GM19397 (cell line): ENCODE results near the gene CPB2.

Source experiments
- ATAC-seq: cut with Tn5 transposase; IDR thresholded peaks from one replicate; pipeline ENCODE4 v1.9.1; 2021; ENCODE audit warnings: mild to moderate bottlenecking, moderate library complexity; ENCODE audit not compliant: unreplicated experiment

The CPB2 gene

DNA sequence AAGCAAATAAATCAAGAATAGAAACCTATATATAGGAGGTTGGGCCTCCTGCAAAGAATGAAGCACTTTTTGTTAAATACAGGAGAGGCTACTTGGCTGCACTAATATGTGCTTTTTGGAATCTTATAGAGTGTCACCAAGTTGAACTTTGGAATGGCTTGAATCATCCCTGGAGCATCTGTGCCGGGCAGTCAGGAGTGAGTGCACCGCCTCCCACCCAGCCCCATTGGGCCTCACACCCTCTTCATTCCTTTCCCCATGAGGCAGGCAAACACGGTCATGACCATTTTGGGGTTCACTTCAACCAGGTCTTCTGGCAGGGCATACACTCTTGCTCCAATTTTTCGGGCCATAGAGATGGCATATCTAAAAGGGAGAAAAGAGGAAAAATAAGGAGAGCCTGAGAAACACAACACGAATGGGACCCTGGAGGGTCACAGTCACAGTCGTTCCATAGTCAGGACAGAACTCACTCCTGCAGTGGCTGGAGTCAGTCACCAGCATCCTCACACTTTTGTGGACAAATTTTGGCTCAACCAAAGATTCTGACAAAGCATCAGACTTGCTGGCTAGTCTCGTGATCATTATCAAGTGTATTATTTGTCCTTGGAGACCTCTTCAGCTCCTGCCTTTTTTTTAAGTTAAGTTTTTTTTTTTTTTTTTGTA is 22.7 kb upstream of the CPB2 start:
- ATAC-seq: no peak

GRCh38 chr13:46126552-46127357 is 21.9 kb upstream of the CPB2 start:
- peak; percentile 60 for ATAC-seq

DNA sequence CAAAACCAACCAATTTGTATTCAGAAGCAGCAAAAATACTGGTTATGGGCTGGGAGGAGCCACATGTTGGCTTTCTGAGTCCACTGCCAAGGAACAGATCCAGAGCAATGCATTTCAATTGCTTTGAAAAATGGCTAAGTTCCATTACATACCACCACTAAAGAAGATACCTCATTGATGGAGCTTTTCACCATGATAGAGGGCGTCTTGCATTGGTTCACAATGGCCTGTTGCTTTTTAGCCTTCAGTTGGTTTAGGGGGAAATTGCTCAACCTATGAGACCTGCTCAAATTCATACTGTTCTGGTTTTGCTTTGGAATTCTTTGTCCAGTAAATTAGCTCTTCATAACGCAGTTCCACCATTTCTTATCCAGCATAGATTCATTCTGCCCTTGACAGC is 21.2 kb upstream of the CPB2 start:
- ATAC-seq: no peak

DNA sequence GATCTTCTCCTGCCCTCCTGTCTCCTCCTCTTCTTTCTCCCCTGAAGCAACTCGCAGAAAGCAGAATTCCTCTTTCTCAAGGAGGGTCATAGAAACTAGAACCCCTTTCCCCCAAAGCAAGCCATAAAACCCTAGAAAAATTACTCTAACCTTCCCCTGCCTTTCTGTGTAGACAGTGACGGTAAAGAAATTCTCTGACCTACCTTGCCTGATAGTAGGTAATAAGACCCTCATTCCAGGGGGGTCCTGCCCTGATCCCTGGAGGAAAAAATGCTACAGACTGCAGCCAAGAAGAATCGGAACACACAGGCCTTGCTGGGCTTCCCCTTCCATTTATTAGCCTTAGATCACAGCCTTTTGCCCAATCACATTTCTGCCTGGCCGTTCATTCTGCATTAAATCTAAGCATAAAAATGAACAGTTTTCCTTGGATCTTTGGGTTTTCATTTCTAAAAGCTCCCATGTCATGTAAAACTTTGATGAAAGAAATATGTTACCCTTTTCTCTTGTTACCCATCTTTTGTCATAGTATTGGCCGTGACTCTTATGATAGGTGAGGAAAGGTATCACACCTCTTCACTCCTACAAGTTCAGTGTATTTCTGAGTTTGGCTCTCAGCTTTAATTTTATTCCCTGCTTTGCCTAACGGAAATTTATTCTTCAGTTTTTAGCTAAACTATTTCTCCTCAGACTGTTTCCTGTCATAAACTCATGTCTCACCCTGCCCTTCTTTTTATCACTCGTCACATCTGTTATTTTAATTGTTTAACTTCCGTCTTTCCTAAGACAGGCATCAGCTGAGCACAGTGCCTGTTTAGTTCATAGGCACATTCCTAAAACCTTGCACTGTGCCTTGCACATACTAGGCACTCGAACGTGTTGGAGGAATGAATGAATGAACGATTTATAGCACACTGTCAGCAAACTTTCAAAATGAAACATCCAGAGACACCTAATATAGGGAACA is 20.4 kb upstream of the CPB2 start:
- ATAC-seq: no peak

DNA sequence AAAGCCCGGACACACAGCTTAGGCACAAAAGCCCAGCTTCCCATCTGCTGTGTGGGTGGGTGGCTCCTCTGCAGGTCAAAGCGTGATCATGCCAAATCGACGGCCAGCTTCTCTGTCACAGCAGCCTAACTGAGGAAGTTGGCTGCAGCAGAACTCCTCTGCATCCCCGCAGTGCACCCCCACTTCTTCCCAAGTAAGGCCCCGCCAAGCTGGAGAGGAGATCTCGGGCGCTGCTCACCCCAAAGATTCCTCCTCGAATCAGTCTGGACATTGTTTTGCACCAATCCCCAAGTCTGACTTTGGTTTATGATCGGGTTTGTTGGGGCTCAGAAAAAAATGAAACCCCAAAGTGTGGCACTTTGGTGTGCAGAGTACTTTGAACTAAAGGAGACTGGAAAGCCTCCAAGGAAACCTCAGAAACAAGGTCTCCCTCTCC is 19.7 kb upstream of the CPB2 start:
- no peak for ATAC-seq

- no peak for ATAC-seq
Measured at GRCh38 chr13:46122304-46122703, 17.5 kb upstream of the CPB2 start.

DNA sequence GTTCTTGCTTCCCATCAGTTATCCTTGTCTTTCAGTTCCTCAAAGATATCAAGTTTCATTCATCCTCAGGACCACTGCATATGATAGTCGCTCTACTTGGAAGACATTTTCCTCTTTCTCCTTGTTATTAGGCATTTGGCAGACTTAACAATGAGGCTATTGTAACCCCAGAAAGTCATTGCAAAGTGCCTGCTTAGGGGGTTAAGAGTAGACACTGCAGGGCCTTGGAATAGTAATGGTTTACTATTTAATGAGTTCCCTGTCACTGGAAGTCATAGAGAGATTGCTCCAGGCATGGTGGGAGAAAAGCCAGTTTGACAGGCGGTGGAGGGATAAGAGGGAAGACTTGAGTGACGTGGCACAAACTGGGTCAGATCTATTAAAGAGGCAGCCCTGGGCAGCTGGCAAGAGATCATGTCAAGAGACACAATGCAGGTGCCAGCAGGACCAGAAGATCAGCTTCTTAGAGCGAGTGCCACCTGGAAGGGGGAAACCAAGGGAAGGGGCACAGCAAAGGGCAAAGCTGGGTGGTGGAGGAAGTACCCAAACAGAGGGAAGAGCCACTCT is 16.8 kb upstream of the CPB2 start:
- ATAC-seq: no peak

GRCh38 chr13:46121033-46121432 is 16.2 kb upstream of the CPB2 start:
- ATAC-seq: no peak

DNA sequence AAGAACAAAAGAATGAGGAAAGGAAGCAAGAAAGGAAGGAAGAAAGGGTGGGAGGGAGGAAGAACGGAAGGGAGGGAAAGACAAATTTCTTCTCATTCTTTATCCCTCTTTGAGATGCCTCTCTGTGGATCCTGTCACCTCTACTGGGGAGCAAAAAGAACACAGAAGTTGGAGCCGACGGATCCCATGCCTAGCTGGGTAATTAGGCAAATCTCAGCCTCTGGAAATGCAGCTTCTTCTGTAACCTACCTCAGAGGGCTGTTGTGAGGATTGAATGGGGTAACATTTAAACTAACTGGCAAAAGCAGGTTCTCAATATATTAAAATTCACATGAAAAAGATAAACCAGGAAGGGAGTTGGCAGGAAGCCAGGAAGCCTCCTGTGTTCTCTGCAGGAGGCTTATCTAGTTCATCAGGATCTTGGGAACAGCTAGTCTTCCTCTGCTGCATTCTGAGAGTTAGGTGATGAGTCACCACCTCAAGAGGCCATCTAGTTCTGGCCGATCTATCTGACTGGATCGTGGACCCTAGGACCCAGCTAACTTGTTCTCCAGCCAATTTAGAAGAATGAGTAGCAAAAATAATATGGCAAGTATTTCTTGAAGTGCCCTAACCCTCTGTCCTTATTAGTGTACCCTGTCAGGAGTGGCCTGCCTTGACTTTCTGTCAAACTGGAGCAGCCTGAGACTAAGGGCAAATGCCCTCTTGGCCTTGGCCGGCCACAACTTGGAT is 15.2 kb upstream of the CPB2 start:
- ATAC-seq: no peak

DNA sequence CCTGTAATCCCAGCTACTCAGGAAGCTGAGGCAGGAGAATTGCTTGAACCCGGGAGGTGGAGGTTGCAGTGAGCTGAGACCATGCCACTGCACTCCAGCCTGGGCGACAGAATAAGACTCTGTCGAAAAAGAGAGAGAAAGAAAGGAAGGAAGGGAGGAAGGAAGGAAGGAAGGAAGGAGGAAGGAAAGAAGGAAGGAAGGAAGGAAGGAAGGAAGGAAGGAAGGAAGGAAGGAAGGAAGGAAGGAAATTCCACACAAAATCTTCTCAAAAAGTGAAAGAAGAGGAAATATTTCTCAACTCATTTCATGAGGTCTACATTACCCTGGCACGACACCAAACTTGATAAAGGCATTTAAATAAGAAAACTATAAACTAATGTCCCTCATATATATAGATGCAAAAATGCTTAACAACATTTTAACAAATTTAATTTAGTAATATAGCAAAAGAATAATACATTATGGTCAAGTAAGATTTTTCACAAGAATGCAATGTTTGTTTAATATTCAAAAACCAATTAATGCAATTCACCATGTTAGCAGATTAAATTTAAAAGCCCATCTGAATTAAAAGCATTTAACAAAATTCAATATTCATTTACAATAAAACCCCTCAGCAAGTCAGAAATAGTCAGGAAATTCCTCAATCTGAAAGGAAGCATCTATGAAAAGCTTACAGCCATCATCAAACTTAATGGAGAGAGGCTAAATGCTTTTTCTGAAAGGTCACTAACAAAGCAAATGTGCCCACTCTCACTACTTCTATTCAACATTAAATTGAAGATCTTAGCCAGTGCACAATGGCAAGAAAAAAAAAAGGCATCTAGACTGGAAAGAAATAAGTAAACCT is 12.0 kb upstream of the CPB2 start:
- ATAC-seq: no peak

DNA sequence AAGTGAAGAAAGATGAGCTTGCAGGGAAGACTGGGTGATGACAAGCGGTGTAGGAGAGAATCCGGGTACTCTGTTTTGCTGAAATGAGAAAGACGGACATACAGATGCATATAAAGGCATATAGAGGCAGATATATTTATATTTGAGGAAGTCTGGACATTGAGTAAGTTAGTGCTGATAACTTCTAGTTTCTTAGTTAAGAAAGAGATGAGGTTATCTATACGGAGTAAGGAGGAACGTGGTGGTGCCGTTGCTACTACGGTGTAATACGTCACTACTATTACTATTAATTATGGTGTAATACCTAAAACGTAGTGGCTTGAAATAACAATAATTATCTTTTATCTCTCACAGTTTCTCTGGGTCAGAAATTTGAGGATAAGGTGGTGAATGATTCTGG is 9.8 kb upstream of the CPB2 start:
- ATAC-seq: no peak

DNA sequence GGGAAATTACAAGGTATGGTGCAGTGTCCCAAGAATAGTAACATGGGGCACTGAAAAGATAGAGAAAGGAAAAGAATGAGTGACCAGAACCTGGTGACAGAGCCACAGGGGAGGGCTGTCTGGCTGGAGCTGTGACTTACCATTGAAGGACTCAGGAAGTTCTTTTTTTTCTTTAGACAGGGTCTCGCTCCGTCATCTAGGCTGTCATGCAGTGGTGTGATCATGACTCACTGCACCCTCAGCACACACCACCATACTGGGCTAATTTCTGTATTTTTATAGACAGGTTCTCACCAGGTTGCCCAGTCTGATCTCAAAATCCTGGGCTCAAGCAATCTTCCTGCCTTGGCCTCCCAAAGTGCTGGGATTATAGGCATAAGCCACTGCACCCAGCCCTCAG is 8.8 kb upstream of the CPB2 start:
- ATAC-seq: no peak

- no peak for ATAC-seq
Measured at GRCh38 chr13:46111151-46111550, 6.3 kb upstream of the CPB2 start.

- ATAC-seq: no peak
Measured at GRCh38 chr13:46109451-46109850, 4.6 kb upstream of the CPB2 start.

DNA sequence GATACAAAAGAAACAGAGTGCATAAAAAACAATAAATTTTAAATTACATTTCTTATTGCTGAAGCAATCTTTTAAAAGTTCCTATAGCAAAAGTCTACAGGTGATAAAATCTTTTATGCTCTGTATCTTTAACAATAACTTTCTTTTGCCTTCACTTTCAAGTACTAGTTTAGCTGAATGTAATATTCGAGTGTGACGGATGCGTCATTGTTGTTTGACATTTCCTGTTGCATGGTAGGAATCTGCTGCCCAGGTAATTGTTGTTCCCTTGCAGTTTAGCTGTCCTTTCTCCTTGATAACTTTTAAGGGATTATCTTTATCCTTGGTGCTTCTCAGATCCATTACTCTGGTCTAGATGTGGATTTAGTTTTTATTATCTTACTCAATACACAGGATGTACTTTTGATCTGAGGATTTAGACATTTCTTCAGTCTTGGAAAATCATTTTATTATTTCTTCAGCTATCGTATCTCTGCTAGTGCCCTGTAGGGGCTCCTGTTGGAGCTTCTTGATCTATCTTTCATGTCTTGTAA is 2.1 kb upstream of the CPB2 start:
- no peak for ATAC-seq

DNA sequence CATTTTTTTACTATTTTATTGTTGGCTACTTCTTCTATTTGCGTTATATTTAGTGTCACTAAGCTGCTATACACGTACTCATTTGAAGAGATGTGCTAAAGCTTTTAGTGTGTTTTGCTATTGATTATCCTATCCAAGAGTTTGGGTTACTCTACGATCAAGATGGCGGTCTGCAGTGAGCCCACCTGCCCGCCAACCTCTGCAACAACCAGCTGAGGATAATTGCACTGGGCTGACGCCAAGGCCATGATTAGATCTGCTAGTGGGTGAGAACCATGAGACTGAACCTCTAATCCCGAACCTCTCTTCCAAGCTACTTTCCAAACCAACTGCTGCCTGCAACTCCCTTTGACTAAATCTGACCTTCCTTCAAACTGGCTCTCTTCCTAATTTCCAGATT is 1.8 kb downstream of the CPB2 start:
- no peak for ATAC-seq

- ATAC-seq: no peak
Measured at GRCh38 chr13:46102255-46102605, 2.6 kb downstream of the CPB2 start.

DNA sequence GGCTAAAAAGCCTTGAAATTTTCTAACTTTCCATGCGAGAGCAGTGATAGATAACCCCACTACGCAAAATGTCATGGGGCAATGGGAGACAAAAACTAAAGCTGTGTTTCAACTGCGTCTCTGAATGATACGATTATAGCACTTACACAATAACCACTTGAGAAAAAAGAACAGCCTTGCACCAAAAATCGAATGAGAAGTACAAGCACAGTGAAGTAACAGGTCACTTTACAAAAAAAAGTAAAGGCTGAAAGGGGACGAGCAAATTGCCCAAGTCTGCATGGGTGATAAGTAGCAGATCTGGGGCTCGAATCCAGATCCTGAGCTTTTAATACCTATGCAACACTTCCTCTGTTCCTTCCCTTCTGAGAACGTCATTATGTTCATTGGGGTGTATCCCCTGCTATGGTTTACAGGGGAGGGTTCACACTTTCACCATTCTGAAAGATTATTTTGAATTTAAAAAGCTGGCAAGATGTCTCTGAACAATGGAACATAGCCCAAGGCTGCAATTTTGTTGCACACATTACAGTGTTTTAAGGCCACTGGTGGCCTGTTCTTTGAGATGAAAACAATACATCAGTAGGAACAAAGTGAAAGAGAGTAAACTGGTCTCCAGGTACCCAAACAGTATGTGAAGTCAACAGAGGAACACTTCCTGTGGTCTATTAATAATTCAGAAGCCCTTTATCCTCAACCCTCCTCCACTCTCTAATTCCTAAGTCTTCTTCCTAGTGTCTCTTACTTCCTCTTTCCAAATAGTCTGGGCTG is 3.2 kb downstream of the CPB2 start:
- ATAC-seq: no peak

GRCh38 chr13:46101002-46101401 is 3.8 kb downstream of the CPB2 start:
- ATAC-seq: no peak
